Stimulated activated CD4-positive, alpha-beta T cell treated with anti-CD3 and anti-CD28 coated beads, Interleukin-15, amount 100 ng/mL, for 24 hours (primary cell): Measurements from ENCODE around the gene CCDC74A.
"Not testable (repeated sequence)": the region's sequence is repeated elsewhere in the genome, so short reads cannot be mapped to it uniquely, and the experiment has no call there.

Experiments
- DNase-seq: peaks from one replicate; pipeline ENCODE4 v3.0.0-alpha.2; 2020

Gene CCDC74A

GRCh38 chr2:131527131-131528001 lies at the start of gene CCDC74A:
TSS of gene CCDC74A (plus strand) at chr2:131527888. CDS start at chr2:131527971, 83 bp downstream.
- peak; percentile 89 for DNase-seq

- DNase-seq: not testable (repeated sequence)
These were observed 49.4 kb upstream of the CCDC74A start for GRCh38 chr2:131478074-131478849.

GRCh38 chr2:131478850-131479461 lies 48.7 kb upstream of the CCDC74A start:
- DNase-seq: not testable (repeated sequence)

- not testable (repeated sequence) for DNase-seq
These were observed 47.3 kb upstream of the CCDC74A start for GRCh38 chr2:131480351-131480750.

- DNase-seq: not testable (repeated sequence)
These were observed 45.1 kb upstream of the CCDC74A start for GRCh38 chr2:131482506-131483155.

- DNase-seq: not testable (repeated sequence)
These were observed 43.5 kb upstream of the CCDC74A start for GRCh38 chr2:131483981-131484820.

- not testable (repeated sequence) for DNase-seq
These were observed 42.7 kb upstream of the CCDC74A start for GRCh38 chr2:131484906-131485460.

- not testable (repeated sequence) for DNase-seq
These were observed 41.3 kb upstream of the CCDC74A start for GRCh38 chr2:131486201-131486902.

GRCh38 chr2:131488306-131489205 lies 39.1 kb upstream of the CCDC74A start:
- DNase-seq: no peak

GRCh38 chr2:131490616-131491468 lies 36.8 kb upstream of the CCDC74A start:
- peak; percentile 44 for DNase-seq

GRCh38 chr2:131491469-131491836 lies 36.2 kb upstream of the CCDC74A start:
- not testable (repeated sequence) for DNase-seq

- not testable (repeated sequence) for DNase-seq
These were observed 35.7 kb upstream of the CCDC74A start, which contains the start of gene MZT2A for GRCh38 chr2:131492015-131492417. TSS of gene MZT2A (minus strand) at chr2:131492397. CDS start at chr2:131492376, 21 bp downstream.

- peak; percentile 95 for DNase-seq
These were observed 35.1 kb upstream of the CCDC74A start for GRCh38 chr2:131492418-131493198.

GRCh38 chr2:131493199-131493968 lies 34.3 kb upstream of the CCDC74A start:
- DNase-seq: no peak

- not testable (repeated sequence) for DNase-seq
These were observed 32.2 kb upstream of the CCDC74A start for GRCh38 chr2:131495506-131495905.

GRCh38 chr2:131498321-131498973 lies 29.2 kb upstream of the CCDC74A start:
- peak; percentile 41 for DNase-seq
